HEK293 (cell line): ENCODE measurements around the gene RTTN.

Source experiments
- CTCF ChIA-PET: fragments of 350-600 bp; formaldehyde crosslinking; extraction: SDS; loops from one replicate; lab custom pipeline; 2021; ENCODE audit warnings: antibody characterized with exemption; lab: Yijun Ruan, JAX
- POLR2A ChIA-PET: fragments of 300-600 bp; formaldehyde crosslinking; extraction: SDS; loops from one replicate; lab custom pipeline; 2020; ENCODE audit warnings: antibody characterized with exemption, inconsistent platforms; lab: Yijun Ruan, JAX
- H3K27ac ChIP-seq: fragments of 200-500 bp; sonication (Bioruptor generic); 2 replicates; pipeline ENCODE4 v1.5.1; 2014; ENCODE audit warnings: low read depth, low read length, control low read depth, inconsistent platforms; ENCODE audit errors: extremely low read depth
- H3K36me3 ChIP-seq, 2 experiments: fragments of 200-500 bp in 1 of 2; sonication (Bioruptor generic) in 1 of 2; 1 replicate in 1 of 2; 2 replicates in 1 of 2; pipeline ENCODE4 v1.5.1; 2014 to 2017; ENCODE audit warnings: inconsistent platforms in 2 of 2, low read length in 2 of 2; ENCODE audit not compliant: control insufficient read depth in 2 of 2, insufficient read depth in 1 of 2
- H3K4me1 ChIP-seq: fragments of 200-500 bp; sonication (Bioruptor generic); 2 replicates; pipeline ENCODE4 v1.5.1; 2014; ENCODE audit warnings: mild to moderate bottlenecking, low read length, inconsistent platforms; ENCODE audit not compliant: control insufficient read depth, insufficient read depth
- H3K4me3 ChIP-seq: 2 replicates; pipeline ENCODE4 v1.5.1; 2011; ENCODE audit warnings: low read depth, mild to moderate bottlenecking, control low read depth, low read length, moderate library complexity
- H3K9me3 ChIP-seq: fragments of 200-500 bp; sonication (Bioruptor generic); 2 replicates; pipeline ENCODE4 v1.5.1; 2014; ENCODE audit warnings: low read depth, low read length, inconsistent platforms; ENCODE audit not compliant: control insufficient read depth, insufficient read depth
- GFI1B ChIP-seq: fragments of 450-650 bp; formaldehyde crosslinking; IDR thresholded peaks from 2 replicates; pipeline ENCODE4 v1.5.1; 2016; ENCODE audit warnings: missing biosample characterization, missing genetic modification characterization
- GLI4 ChIP-seq: fragments of 450-650 bp; formaldehyde crosslinking; IDR thresholded peaks from 2 replicates; pipeline ENCODE4 v1.5.1; 2016; ENCODE audit warnings: missing biosample characterization, missing genetic modification characterization
- MYNN ChIP-seq: fragments of 450-650 bp; formaldehyde crosslinking; IDR thresholded peaks from 2 replicates; pipeline ENCODE4 v1.5.1; 2016; ENCODE audit warnings: missing biosample characterization, missing genetic modification characterization, borderline replicate concordance
- TCF7L2 ChIP-seq: IDR thresholded peaks from 2 replicates; pipeline ENCODE4 v1.6.1; 2011; ENCODE audit warnings: low read depth, mild to moderate bottlenecking, inconsistent platforms, low read length, moderate library complexity, borderline replicate concordance
- ZFP3 ChIP-seq: fragments of 450-650 bp; formaldehyde crosslinking; IDR thresholded peaks from 2 replicates; pipeline ENCODE4 v1.5.1; 2016; ENCODE audit warnings: low read depth, missing biosample characterization, missing genetic modification characterization
- ZNF132 ChIP-seq: fragments of 450-650 bp; formaldehyde crosslinking; IDR thresholded peaks from 2 replicates; pipeline ENCODE4 v1.5.1; 2017; ENCODE audit warnings: missing biosample characterization, missing genetic modification characterization, borderline replicate concordance
- ZNF157 ChIP-seq: fragments of 450-650 bp; formaldehyde crosslinking; IDR thresholded peaks from 2 replicates; pipeline ENCODE4 v1.5.1; 2016; ENCODE audit warnings: missing biosample characterization, missing genetic modification characterization
- ZNF175 ChIP-seq: fragments of 450-650 bp; formaldehyde crosslinking; IDR thresholded peaks from 2 replicates; pipeline ENCODE4 v1.5.1; 2016; ENCODE audit warnings: missing biosample characterization, missing genetic modification characterization
- ZNF391 ChIP-seq: fragments of 450-650 bp; formaldehyde crosslinking; IDR thresholded peaks from 2 replicates; pipeline ENCODE4 v1.5.1; 2016; ENCODE audit warnings: low read depth, missing biosample characterization, missing genetic modification characterization, borderline replicate concordance
- ZNF561 ChIP-seq: fragments of 450-650 bp; IDR thresholded peaks from 2 replicates; pipeline ENCODE4 v1.5.1; 2018; ENCODE audit warnings: missing biosample characterization, missing genetic modification characterization, borderline replicate concordance
- ZNF585B ChIP-seq: fragments of 450-650 bp; formaldehyde crosslinking; IDR thresholded peaks from 2 replicates; pipeline ENCODE4 v1.5.1; 2016; ENCODE audit warnings: missing biosample characterization, missing genetic modification characterization
- ZNF670 ChIP-seq: fragments of 450-650 bp; formaldehyde crosslinking; IDR thresholded peaks from 2 replicates; pipeline ENCODE4 v1.5.1; 2016; ENCODE audit warnings: missing biosample characterization, missing genetic modification characterization, low read depth
- ZNF707 ChIP-seq: fragments of 450-650 bp; formaldehyde crosslinking; IDR thresholded peaks from 2 replicates; pipeline ENCODE4 v1.5.1; 2016; ENCODE audit warnings: missing biosample characterization, missing genetic modification characterization
- ZNF768 ChIP-seq: fragments of 450-650 bp; formaldehyde crosslinking; IDR thresholded peaks from 2 replicates; pipeline ENCODE4 v1.5.1; 2018; ENCODE audit warnings: missing biosample characterization, mild to moderate bottlenecking, missing genetic modification characterization
- ZNF792 ChIP-seq: fragments of 450-650 bp; formaldehyde crosslinking; IDR thresholded peaks from 2 replicates; pipeline ENCODE4 v1.5.1; 2016; ENCODE audit warnings: missing biosample characterization, missing genetic modification characterization
- ZXDB ChIP-seq: fragments of 450-650 bp; formaldehyde crosslinking; IDR thresholded peaks from 2 replicates; pipeline ENCODE4 v1.5.1; 2016; ENCODE audit warnings: missing biosample characterization, missing genetic modification characterization
- TF ChIP-seq, protein P1 (sequence below): fragments of 450-650 bp; IDR thresholded peaks from 2 replicates; pipeline ENCODE4 v1.5.1; 2018; ENCODE audit warnings: missing biosample characterization, mild to moderate bottlenecking, missing genetic modification characterization
- TF ChIP-seq, protein P2 (sequence below): fragments of 450-650 bp; formaldehyde crosslinking; IDR thresholded peaks from 2 replicates; pipeline ENCODE4 v1.5.1; 2016; ENCODE audit warnings: missing biosample characterization, missing genetic modification characterization
- TF ChIP-seq, protein P3 (sequence below): fragments of 450-650 bp; formaldehyde crosslinking; IDR thresholded peaks from 2 replicates; pipeline ENCODE4 v1.5.1; 2016; ENCODE audit warnings: missing biosample characterization, missing genetic modification characterization
- TF ChIP-seq, protein P4 (sequence below): fragments of 450-650 bp; formaldehyde crosslinking; IDR thresholded peaks from 2 replicates; pipeline ENCODE4 v1.5.1; 2016; ENCODE audit warnings: missing biosample characterization, missing genetic modification characterization
- TF ChIP-seq, protein P5 (sequence below): sonication (generic); formaldehyde crosslinking; IDR thresholded peaks from 2 replicates; pipeline ENCODE4 v1.8.1; 2022; ENCODE audit warnings: mild to moderate bottlenecking, moderate library complexity, missing genetic modification reagents
- TF ChIP-seq, protein P6 (sequence below): fragments of 450-650 bp; formaldehyde crosslinking; IDR thresholded peaks from 2 replicates; pipeline ENCODE4 v1.5.1; 2016; ENCODE audit warnings: missing biosample characterization, missing genetic modification characterization

The RTTN gene

DNA sequence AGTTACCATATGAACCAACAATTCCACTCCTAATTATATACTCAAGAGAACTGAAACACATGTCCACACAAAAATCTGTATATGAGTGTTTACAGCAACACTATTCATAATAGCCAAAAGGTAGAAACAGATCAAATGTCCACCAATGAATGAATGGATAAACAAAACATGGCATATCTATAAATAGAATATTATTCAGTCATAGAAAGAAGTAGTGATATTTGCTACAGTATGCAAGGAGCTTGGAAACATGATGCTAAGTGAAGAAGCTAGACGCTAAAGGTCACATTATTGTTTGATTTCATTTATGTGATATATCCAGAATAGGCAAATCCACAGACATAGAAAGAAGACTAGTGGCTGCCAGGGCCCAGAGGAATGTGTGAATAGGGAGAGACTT lies 92.0 kb downstream of the RTTN start:
- POLR2A ChIA-PET, result no interaction called here
- Histone ChIP-seq H3K9me3 (no peaks in the 10 kb centered on the region), H3K36me3 (peaks cover 6 to 13% of the 10 kb centered on the region in 2 experiments; a peak in 2 of 3 replicates), H3K4me1 (no peaks in the 10 kb centered on the region), H3K4me3 (no peak overlapping the region), H3K27ac (no peak overlapping the region)
- TF ChIP-seq, protein P1, sequence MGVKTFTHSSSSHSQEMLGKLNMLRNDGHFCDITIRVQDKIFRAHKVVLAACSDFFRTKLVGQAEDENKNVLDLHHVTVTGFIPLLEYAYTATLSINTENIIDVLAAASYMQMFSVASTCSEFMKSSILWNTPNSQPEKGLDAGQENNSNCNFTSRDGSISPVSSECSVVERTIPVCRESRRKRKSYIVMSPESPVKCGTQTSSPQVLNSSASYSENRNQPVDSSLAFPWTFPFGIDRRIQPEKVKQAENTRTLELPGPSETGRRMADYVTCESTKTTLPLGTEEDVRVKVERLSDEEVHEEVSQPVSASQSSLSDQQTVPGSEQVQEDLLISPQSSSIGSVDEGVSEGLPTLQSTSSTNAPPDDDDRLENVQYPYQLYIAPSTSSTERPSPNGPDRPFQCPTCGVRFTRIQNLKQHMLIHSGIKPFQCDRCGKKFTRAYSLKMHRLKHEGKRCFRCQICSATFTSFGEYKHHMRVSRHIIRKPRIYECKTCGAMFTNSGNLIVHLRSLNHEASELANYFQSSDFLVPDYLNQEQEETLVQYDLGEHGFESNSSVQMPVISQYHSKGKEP, result no peak
- no peak for TF ChIP-seq GFI1B
- TF ChIP-seq ZNF561 (tag by site-specific recombination), result no peak
- no peak for TF ChIP-seq ZNF157
- TF ChIP-seq ZNF792, result no peak
- TF ChIP-seq ZNF175 (tag by site-specific recombination), result no peak
- TF ChIP-seq, protein P2, sequence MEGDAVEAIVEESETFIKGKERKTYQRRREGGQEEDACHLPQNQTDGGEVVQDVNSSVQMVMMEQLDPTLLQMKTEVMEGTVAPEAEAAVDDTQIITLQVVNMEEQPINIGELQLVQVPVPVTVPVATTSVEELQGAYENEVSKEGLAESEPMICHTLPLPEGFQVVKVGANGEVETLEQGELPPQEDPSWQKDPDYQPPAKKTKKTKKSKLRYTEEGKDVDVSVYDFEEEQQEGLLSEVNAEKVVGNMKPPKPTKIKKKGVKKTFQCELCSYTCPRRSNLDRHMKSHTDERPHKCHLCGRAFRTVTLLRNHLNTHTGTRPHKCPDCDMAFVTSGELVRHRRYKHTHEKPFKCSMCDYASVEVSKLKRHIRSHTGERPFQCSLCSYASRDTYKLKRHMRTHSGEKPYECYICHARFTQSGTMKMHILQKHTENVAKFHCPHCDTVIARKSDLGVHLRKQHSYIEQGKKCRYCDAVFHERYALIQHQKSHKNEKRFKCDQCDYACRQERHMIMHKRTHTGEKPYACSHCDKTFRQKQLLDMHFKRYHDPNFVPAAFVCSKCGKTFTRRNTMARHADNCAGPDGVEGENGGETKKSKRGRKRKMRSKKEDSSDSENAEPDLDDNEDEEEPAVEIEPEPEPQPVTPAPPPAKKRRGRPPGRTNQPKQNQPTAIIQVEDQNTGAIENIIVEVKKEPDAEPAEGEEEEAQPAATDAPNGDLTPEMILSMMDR, result no peak
- TF ChIP-seq ZNF132 (tag by site-specific recombination), result no peak
- TF ChIP-seq ZNF768 (tag by site-specific recombination), result no peak
- no peak for TF ChIP-seq ZFP3 (tag by site-specific recombination)
- TF ChIP-seq, protein P3, sequence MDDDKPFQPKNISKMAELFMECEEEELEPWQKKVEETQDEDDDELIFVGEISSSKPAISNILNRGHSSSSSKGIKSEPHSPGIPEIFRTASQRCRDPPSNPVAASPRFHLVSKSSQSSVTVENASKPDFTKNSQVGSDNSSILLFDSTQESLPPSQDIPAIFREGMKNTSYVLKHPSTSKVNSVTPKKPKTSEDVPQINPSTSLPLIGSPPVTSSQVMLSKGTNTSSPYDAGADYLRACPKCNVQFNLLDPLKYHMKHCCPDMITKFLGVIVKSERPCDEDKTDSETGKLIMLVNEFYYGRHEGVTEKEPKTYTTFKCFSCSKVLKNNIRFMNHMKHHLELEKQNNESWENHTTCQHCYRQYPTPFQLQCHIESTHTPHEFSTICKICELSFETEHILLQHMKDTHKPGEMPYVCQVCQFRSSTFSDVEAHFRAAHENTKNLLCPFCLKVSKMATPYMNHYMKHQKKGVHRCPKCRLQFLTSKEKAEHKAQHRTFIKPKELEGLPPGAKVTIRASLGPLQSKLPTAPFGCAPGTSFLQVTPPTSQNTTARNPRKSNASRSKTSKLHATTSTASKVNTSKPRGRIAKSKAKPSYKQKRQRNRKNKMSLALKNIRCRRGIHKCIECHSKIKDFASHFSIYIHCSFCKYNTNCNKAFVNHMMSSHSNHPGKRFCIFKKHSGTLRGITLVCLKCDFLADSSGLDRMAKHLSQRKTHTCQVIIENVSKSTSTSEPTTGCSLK (tag by site-specific recombination), result no peak
- no peak for TF ChIP-seq TCF7L2
- TF ChIP-seq MYNN (tag by site-specific recombination), result no peak
- no peak for TF ChIP-seq ZNF391 (tag by site-specific recombination)
- CTCF ChIA-PET, result no interaction called here

DNA sequence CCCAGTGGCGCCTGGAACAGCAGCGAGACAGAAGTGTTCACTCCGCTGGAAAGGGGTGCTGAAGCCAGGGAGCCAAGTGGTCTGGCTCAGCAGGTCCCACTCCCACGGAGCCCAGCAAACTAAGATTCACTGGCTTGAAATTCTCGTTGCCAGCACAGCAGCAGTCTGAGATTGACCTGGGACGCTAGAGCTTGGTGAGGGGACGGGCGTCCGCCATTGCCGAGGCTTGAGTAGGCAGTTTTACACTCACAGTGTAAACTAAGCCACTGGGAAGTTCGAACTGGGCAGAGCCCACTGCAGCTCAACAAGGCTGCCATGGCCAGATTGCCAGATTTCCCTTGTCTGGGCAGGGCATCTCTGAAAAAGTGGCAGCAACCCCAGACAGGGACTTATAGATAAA lies 94.8 kb downstream of the RTTN start:
- CTCF ChIA-PET, result interaction anchor here (0.6 to 0.9 kb wide), 2 partner anchors 344 to 583 kb away, joined by 3 read pairs; no protein-coding TSS in a partner anchor
- no peak for TF ChIP-seq ZXDB (tag by site-specific recombination)
- TF ChIP-seq, protein P4, sequence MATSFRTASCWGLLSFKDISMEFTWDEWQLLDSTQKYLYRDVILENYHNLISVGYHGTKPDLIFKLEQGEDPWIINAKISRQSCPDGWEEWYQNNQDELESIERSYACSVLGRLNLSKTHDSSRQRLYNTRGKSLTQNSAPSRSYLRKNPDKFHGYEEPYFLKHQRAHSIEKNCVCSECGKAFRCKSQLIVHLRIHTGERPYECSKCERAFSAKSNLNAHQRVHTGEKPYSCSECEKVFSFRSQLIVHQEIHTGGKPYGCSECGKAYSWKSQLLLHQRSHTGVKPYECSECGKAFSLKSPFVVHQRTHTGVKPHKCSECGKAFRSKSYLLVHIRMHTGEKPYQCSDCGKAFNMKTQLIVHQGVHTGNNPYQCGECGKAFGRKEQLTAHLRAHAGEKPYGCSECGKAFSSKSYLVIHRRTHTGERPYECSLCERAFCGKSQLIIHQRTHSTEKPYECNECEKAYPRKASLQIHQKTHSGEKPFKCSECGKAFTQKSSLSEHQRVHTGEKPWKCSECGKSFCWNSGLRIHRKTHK (tag by site-specific recombination), result no peak
- TF ChIP-seq GLI4 (tag by site-specific recombination), result no peak
- TF ChIP-seq ZNF561 (tag by site-specific recombination), result no peak
- TF ChIP-seq MYNN (tag by site-specific recombination), result no peak
- no peak for TF ChIP-seq ZNF585B (tag by site-specific recombination)
- no peak for TF ChIP-seq ZNF792
- no peak for TF ChIP-seq ZFP3 (tag by site-specific recombination)
- TF ChIP-seq, protein P5, sequence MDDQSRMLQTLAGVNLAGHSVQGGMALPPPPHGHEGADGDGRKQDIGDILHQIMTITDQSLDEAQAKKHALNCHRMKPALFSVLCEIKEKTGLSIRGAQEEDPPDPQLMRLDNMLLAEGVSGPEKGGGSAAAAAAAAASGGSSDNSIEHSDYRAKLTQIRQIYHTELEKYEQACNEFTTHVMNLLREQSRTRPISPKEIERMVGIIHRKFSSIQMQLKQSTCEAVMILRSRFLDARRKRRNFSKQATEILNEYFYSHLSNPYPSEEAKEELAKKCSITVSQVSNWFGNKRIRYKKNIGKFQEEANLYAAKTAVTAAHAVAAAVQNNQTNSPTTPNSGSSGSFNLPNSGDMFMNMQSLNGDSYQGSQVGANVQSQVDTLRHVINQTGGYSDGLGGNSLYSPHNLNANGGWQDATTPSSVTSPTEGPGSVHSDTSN (CRISPR knock-in tag), result no peak
- no peak for TF ChIP-seq ZNF670 (tag by site-specific recombination)
- no peak for TF ChIP-seq ZNF707 (tag by site-specific recombination)
- TF ChIP-seq, protein P6, sequence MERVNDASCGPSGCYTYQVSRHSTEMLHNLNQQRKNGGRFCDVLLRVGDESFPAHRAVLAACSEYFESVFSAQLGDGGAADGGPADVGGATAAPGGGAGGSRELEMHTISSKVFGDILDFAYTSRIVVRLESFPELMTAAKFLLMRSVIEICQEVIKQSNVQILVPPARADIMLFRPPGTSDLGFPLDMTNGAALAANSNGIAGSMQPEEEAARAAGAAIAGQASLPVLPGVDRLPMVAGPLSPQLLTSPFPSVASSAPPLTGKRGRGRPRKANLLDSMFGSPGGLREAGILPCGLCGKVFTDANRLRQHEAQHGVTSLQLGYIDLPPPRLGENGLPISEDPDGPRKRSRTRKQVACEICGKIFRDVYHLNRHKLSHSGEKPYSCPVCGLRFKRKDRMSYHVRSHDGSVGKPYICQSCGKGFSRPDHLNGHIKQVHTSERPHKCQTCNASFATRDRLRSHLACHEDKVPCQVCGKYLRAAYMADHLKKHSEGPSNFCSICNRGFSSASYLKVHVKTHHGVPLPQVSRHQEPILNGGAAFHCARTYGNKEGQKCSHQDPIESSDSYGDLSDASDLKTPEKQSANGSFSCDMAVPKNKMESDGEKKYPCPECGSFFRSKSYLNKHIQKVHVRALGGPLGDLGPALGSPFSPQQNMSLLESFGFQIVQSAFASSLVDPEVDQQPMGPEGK, result no peak
- H3K36me3 ChIP-seq, result peaks cover 18 to 25% of the 10 kb centered on the region in 2 experiments

More for the DNA sequence above, 94.8 kb downstream of the RTTN start:
- Histone ChIP-seq H3K4me1 (no peaks in the 10 kb centered on the region), H3K27ac (no peak overlapping the region), H3K4me3 (no peak overlapping the region), H3K9me3 (no peaks in the 10 kb centered on the region)
- POLR2A ChIA-PET, result no interaction called here
